ENCODE results near the gene FANCG.

FANCG gene

GRCh38 chr9:35051069-35051967 is 28.4 kb downstream of the FANCG start:
- TF ChIP-seq CTCF (IDR thresholded peaks at IDR 0.05; ENCODE audit: low read depth, low read length), result peak; percentile 69
- DNase-seq (ENCODE audit: low read depth in 2 of 2), result peak; percentile 66 to 73
- no peak overlapping the region for H3K4me3 ChIP-seq (replicated peaks in 1 of 2; ENCODE audit: low read depth in 2 of 2, low read length in 2 of 2)

- TF ChIP-seq CTCF (IDR thresholded peaks at IDR 0.05; ENCODE audit: low read depth, low read length), result no peak
- no peak for DNase-seq (ENCODE audit: low read depth in 2 of 2)
- H3K4me3 ChIP-seq (replicated peaks in 1 of 2; ENCODE audit: low read depth in 2 of 2, low read length in 2 of 2), result no peak overlapping the region
These were observed 31.2 kb downstream of the FANCG start for GRCh38 chr9:35048511-35048910.

- no peak for TF ChIP-seq CTCF (IDR thresholded peaks at IDR 0.05; ENCODE audit: low read depth, low read length)
- H3K4me3 ChIP-seq (replicated peaks in 1 of 2; ENCODE audit: low read depth in 2 of 2, low read length in 2 of 2), result no peak overlapping the region
These were observed 35.7 kb downstream of the FANCG start for GRCh38 chr9:35044071-35044470.

GRCh38 chr9:35042891-35043545 is 36.7 kb downstream of the FANCG start:
- DNase-seq (ENCODE audit: low read depth in 2 of 2), result no peak

More at GRCh38 chr9:35044071-35044470, 35.7 kb downstream of the FANCG start:
- no peak for DNase-seq (ENCODE audit: low read depth in 2 of 2)

GRCh38 chr9:35042081-35042604 is 37.6 kb downstream of the FANCG start:
- TF ChIP-seq CTCF (IDR thresholded peaks at IDR 0.05; ENCODE audit: low read depth, low read length), result no peak
- H3K4me3 ChIP-seq (replicated peaks in 1 of 2; ENCODE audit: low read depth in 2 of 2, low read length in 2 of 2), result no peak overlapping the region
- peak; percentile 50 to 60 for DNase-seq (ENCODE audit: low read depth in 2 of 2)

More at GRCh38 chr9:35042891-35043545, 36.7 kb downstream of the FANCG start:
- no peak for TF ChIP-seq CTCF (IDR thresholded peaks at IDR 0.05; ENCODE audit: low read depth, low read length)
- H3K4me3 ChIP-seq (replicated peaks in 1 of 2; ENCODE audit: low read depth in 2 of 2, low read length in 2 of 2), result no peak overlapping the region

GRCh38 chr9:35035851-35036701 is 43.7 kb downstream of the FANCG start:
- no peak for TF ChIP-seq CTCF (IDR thresholded peaks at IDR 0.05; ENCODE audit: low read depth, low read length)
- peak; percentile 66 to 88 for DNase-seq (ENCODE audit: low read depth in 2 of 2)
- H3K4me3 ChIP-seq (replicated peaks in 1 of 2; ENCODE audit: low read depth in 2 of 2, low read length in 2 of 2), result peak overlapping the region; percentile 28 to 37
